Heart left ventricle (tissue), 16 donors: ENCODE results near the gene CTSH. TPM values are rescaled to one million over a fixed set of nuclear protein-coding genes. Genes with fewer than 3 reads are reported as not detected.

ENCODE experiments used
- ATAC-seq, 4 donors: fragments of 200-7000 bp; cut with Tn5 transposase; one replicate each; pipeline ENCODE4 v1.9.1; 2020 to 2022; ENCODE audit warnings: moderate library complexity in 4 of 4, mild to moderate bottlenecking in 3 of 4, moderate number of reproducible peaks in 1 of 4
- DNase-seq, 5 donors: peaks; one replicate each; pipeline ENCODE4 v3.0.0-alpha.2; 2020
- H3K27ac ChIP-seq, 12 donors: fragments of 200-600 bp; sonication (generic) in 4 of 12; one replicate each; pipeline versions ENCODE4 v1.5.0 to v1.8.0; 2016 to 2022; ENCODE audit warnings: mild to moderate bottlenecking in 2 of 12
- H3K27me3 ChIP-seq, 9 donors: fragments of 200-600 bp; sonication (generic) in 2 of 9; one replicate each; pipeline versions ENCODE4 v1.5.1 to v1.8.0; 2016 to 2022; ENCODE audit warnings: mild to moderate bottlenecking in 3 of 9
- H3K36me3 ChIP-seq, 9 donors: fragments of 200-600 bp; sonication (generic) in 2 of 9; one replicate each; pipeline versions ENCODE4 v1.5.0 to v1.8.0; 2018 to 2022; ENCODE audit warnings: mild to moderate bottlenecking in 2 of 9
- H3K4me1 ChIP-seq, 12 donors: fragments of 200-600 bp; sonication (generic) in 4 of 12; one replicate each; pipeline versions ENCODE4 v1.5.0 to v1.8.0; 2016 to 2022; ENCODE audit warnings: mild to moderate bottlenecking in 3 of 12
- H3K4me3 ChIP-seq, 12 donors: fragments of 200-600 bp; sonication (generic) in 4 of 12; one replicate each; pipeline versions ENCODE4 v1.5.0 to v1.8.0; 2017 to 2022; ENCODE audit warnings: mild to moderate bottlenecking in 9 of 12, moderate library complexity in 4 of 12
- H3K9me3 ChIP-seq, 12 donors: fragments of 200-600 bp; sonication (generic) in 4 of 12; one replicate each; pipeline versions ENCODE4 v1.5.0 to v1.8.0; 2016 to 2022; ENCODE audit warnings: mild to moderate bottlenecking in 1 of 12
- POLR2A ChIP-seq, 2 donors: fragments of 450-650 bp; IDR thresholded peaks; one replicate each; pipeline ENCODE4 v1.6.1; 2017; ENCODE audit warnings: antibody characterized with exemption in 2 of 2, mild to moderate bottlenecking in 2 of 2, moderate library complexity in 2 of 2
- WGBS, 4 donors: extraction: QIAGEN DNeasy Blood & Tissue Kit in 2 of 4; methylation state at CpG; one replicate each; pipeline versions ENCODE4 v1.1.5 to v1.1.7; 2013 to 2018; 5-methylcytosine and 5-hydroxymethylcytosine counted together
- intact Hi-C, 10 donors: fragments of 100-400 bp; cut with DNase I; formaldehyde crosslinking; loops; one replicate each; pipeline versions ENCODE4 v1.11.1 to v1.14.2; 2022
- polyA plus RNA-seq, 2 donors: library from polyadenylated mRNA; stranded (reverse); fragments of 200-250 nt; gene quantifications; one replicate each; pipeline ENCODE4 v1.2.3, GENCODE V29; 2013
- total RNA-seq, 9 donors: library from RNA; depleted of rRNA in 2 of 9; stranded (reverse); fragments of >200 nt in 2 of 9; fragmentation: NEBNext Ultra II Directional in 3 of 9; extraction: Animal tissue kit (Norgen Biotek cat#: 25700) in 3 of 9; gene quantifications; one replicate each; pipeline versions ENCODE4 v1.1.0 to v1.2.4, GENCODE V29; 2016 to 2023
- TF ChIP-seq, protein P1 (sequence below), 12 donors: fragments of 200-600 bp; sonication (generic) in 4 of 12; IDR thresholded peaks; one replicate each; pipeline versions ENCODE4 v1.5.0 to v1.8.0; 2018 to 2022; ENCODE audit warnings: antibody characterized with exemption in 12 of 12, mild to moderate bottlenecking in 5 of 12
- donor health status: ischemic (EF 13 %, LVEDD 7.1; RV severe dilation, severe dysfunction).
- donor health status: healthy with polysubstance abuse.
- donor health status: DM: no; HTN: yes; CAD: no.
- donor health status: DM: no; HTN: no; CAD: no.
- donor health status: ischemic (EF 25% LVEDD 6.9; RV normal size, moderate dysfunction).
- donor health status: ischemic (EF 25% LVEDD 5.7; RV mildly dilated, moderate dysfunction).
- donor health status: healthy.
- donor health status: DM: yes; HTN: yes; CAD: no.
- donor health status: ischemic (EF 35%, LVEDD 5.7; RV mildly dilated, moderate dysfunction).
- donor health status: nonischemic (EF 11% LVEDD 7.7; RV severe dilation, severe dysfunction).
- donor health status: DM: yes; HTN: yes; CAD: no.
- donor health status: PGD.
- donor health status: ischemic (EF 29% LVEDD 5.4; RV normal size, mild dysfunction).
- donor health status: nonischemic (EF 23%, LVEDD 6.1; RV moderate dilation, normal function).

CTSH gene
- total and polyA plus RNA-seq, 11 donors, result 27.8 to 165 (median 82.4) TPM

DNA sequence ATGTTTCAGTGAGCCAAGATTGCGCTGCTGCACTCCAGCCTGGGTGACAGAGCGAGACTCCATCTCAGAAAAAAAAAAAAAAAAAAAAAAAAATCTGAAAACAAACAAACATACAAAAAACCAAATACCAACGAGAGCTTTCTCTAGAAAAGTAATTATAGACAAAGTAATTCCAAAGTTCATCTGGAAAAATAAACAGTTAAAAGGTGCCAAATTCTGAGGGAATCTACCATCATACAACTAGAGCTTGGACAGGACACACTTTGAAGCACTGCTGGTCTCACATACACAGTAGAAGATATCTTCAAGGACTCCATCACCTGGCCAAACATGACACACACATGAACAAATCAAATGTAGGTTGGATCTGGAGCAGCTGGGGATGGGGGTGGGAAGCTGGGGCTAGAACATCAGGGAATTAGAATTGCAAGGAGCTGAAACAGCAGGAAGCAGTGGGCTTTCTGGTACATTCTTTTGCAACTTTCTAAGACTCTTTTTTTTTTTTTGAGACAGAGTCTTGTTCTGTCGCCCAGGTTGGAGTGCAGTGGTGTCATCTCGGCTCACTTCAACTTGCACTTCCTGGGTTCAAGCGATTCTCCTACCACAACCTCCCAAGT is 41.1 kb upstream of the CTSH start:
- intact Hi-C loops, result loop anchor here in 1 of 10 donors (10.0 kb wide), 1 partner anchor 71 kb away; no protein-coding TSS in a partner anchor
- ATAC-seq (no peak), DNase-seq (no peak)
- H3K36me3 ChIP-seq, result no peaks in the 10 kb centered on the region
- 80 to 87% (median 85%) methylated on average over 6 of the region's 6 CpGs for WGBS, 4 donors
- no peaks in the 10 kb centered on the region for H3K9me3 ChIP-seq
- no peak overlapping the region for H3K4me3 ChIP-seq
- no peak for TF ChIP-seq POLR2A (IDR thresholded peaks at IDR 0.05)
- TF ChIP-seq, protein P1, sequence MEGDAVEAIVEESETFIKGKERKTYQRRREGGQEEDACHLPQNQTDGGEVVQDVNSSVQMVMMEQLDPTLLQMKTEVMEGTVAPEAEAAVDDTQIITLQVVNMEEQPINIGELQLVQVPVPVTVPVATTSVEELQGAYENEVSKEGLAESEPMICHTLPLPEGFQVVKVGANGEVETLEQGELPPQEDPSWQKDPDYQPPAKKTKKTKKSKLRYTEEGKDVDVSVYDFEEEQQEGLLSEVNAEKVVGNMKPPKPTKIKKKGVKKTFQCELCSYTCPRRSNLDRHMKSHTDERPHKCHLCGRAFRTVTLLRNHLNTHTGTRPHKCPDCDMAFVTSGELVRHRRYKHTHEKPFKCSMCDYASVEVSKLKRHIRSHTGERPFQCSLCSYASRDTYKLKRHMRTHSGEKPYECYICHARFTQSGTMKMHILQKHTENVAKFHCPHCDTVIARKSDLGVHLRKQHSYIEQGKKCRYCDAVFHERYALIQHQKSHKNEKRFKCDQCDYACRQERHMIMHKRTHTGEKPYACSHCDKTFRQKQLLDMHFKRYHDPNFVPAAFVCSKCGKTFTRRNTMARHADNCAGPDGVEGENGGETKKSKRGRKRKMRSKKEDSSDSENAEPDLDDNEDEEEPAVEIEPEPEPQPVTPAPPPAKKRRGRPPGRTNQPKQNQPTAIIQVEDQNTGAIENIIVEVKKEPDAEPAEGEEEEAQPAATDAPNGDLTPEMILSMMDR (IDR thresholded peaks at IDR 0.05), result no peak
- H3K27me3 ChIP-seq, result no peaks in the 10 kb centered on the region
- no peak overlapping the region for H3K27ac ChIP-seq
- H3K4me1 ChIP-seq, result peaks cover 0 to 57% (median 5%) of the 10 kb centered on the region in 12 donors

GRCh38 chr15:78984041-78984440 is 39.2 kb upstream of the CTSH start:
- intact Hi-C loops, result loop anchor here in 6 of 10 donors (5.0 to 10.0 kb wide), 2 partner anchors 69 to 72 kb away; no protein-coding TSS in a partner anchor
- no peaks in the 10 kb centered on the region for H3K36me3 ChIP-seq
- TF ChIP-seq POLR2A (IDR thresholded peaks at IDR 0.05), result no peak
- TF ChIP-seq, protein P1 (IDR thresholded peaks at IDR 0.05), result no peak
- peaks cover 0 to 54% (median 9%) of the 10 kb centered on the region in 12 donors for H3K4me1 ChIP-seq
- DNase-seq (no peak), ATAC-seq (no peak)
- H3K9me3 ChIP-seq, result no peaks in the 10 kb centered on the region
- WGBS, 4 donors, result 91 to 100% (median 97%) methylated on average over 1 of the region's 1 CpG
- no peaks in the 10 kb centered on the region for H3K27me3 ChIP-seq
- no peak overlapping the region for H3K27ac ChIP-seq
- H3K4me3 ChIP-seq, result no peak overlapping the region

GRCh38 chr15:78983146-78983918 is 38.5 kb upstream of the CTSH start:
- Histone ChIP-seq H3K9me3 (no peaks in the 10 kb centered on the region), H3K27ac (peak overlapping the region in 3 of 12 donors; percentile 34 to 61 (median 37)), H3K4me1 (peaks cover 0 to 47% (median 9%) of the 10 kb centered on the region in 12 donors), H3K36me3 (no peaks in the 10 kb centered on the region), H3K27me3 (no peaks in the 10 kb centered on the region), H3K4me3 (no peak overlapping the region)
- ATAC-seq (peak in 1 of 4 donors; percentile 9), DNase-seq (no peak)
- intact Hi-C loops, result loop anchor here in 6 of 10 donors (5.0 to 10.0 kb wide), 2 partner anchors 69 to 71 kb away; no protein-coding TSS in a partner anchor
- WGBS, 4 donors, result 67 to 77% (median 70%) methylated on average over 5 of the region's 5 CpGs
- TF ChIP-seq, protein P1 (IDR thresholded peaks at IDR 0.05), result no peak
- no peak for TF ChIP-seq POLR2A (IDR thresholded peaks at IDR 0.05)

DNA sequence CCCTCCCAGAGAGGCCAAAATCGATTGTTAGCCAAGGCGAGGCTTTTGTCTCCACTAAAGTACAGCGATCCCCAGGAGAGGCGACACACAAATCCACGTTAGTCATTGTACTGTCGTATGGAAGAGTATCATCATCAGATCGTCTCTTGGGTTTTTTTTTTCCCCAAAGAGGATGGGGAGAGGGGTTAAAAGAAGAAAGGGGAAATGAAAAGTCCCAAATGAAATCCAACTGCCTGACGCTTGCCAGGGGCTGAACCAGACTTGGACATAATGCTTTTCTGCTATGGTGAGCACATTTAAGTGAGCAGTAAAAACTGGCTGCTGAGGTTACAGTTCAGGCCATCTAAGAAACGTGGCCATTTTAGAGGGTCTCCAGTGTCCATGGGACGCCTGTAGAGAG is 37.9 kb upstream of the CTSH start:
- intact Hi-C loops, result loop anchor here in 6 of 10 donors (5.0 to 10.0 kb wide), 2 partner anchors 68 to 70 kb away; no protein-coding TSS in a partner anchor
- ATAC-seq (peak in 1 of 4 donors; percentile 26), DNase-seq (no peak)
- H3K4me3 ChIP-seq, result no peak overlapping the region
- H3K27ac ChIP-seq, result peak overlapping the region in 4 of 12 donors; percentile 5 to 61 (median 36)
- H3K9me3 ChIP-seq, result no peaks in the 10 kb centered on the region
- H3K4me1 ChIP-seq, result peaks cover 0 to 43% (median 7%) of the 10 kb centered on the region in 12 donors
- 74 to 82% (median 79%) methylated on average over 10 of the region's 10 CpGs for WGBS, 4 donors
- H3K27me3 ChIP-seq, result no peaks in the 10 kb centered on the region
- TF ChIP-seq POLR2A (IDR thresholded peaks at IDR 0.05), result no peak
- TF ChIP-seq, protein P1 (IDR thresholded peaks at IDR 0.05), result no peak
- H3K36me3 ChIP-seq, result no peaks in the 10 kb centered on the region
